ENCODE measurements around the gene VPS11.
"Not testable (repeated sequence)": the region's sequence is repeated elsewhere in the genome, so short reads cannot be mapped to it uniquely, and the experiment has no call there.

VPS11 gene

DNA sequence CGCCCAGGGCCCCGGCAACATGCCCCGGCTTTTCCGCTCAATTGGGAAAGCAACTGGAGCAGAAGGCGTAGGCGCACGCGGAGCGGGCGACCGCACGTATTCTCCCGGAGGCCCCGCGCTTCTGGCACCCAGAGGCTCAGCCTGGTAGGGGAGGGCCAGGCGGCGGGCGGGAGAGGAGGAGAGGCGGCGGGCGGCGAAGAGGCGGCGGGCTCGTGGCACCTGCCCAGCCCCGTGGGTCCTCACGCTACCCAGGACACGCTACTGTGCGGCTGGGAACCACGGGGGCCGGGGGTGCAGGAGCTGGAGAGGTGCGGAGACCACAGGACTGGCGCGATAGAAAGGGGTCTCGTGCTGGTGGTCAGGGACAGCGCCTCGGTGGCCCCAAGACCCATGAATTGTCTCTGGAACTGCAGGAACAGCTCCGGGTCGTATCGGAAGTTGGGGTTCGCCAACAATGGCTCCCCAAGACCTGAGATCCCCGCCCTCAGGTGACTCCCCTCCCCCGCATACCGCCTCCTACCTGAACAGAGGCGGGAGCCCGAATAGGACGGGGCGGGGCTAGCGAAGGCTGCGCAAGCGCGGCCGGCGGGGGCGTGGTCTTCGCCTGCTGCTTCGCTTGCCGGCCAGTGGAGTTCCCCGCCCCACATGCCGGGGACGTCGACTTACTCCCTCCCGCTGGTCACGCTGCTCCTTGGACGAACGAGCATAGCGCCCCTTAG, 37.1 kb upstream of the VPS11 start, which contains the start of gene SLC37A4:
Gene SLC37A4 (minus strand): TSS at position 549 of the 719 bp plus-strand sequence.
- H3K27ac ChIP-seq = peak within 1 kb of the TSS; percentile 64
- H3K4me3 ChIP-seq (ENCODE audit: low read depth in 1 of 2, low read length in 1 of 2) = peak within 1 kb of the TSS; percentile 90 to 95
- peaks cover 10% of the 10 kb centered on the region for H3K36me3 ChIP-seq
- peaks cover 18 to 20% of the 10 kb centered on the region in 2 experiments for H3K4me1 ChIP-seq (ENCODE audit: control insufficient read depth in 1 of 2, insufficient read depth in 1 of 2, low read depth in 1 of 2, low read length in 1 of 2)
- TF ChIP-seq, protein P1, sequence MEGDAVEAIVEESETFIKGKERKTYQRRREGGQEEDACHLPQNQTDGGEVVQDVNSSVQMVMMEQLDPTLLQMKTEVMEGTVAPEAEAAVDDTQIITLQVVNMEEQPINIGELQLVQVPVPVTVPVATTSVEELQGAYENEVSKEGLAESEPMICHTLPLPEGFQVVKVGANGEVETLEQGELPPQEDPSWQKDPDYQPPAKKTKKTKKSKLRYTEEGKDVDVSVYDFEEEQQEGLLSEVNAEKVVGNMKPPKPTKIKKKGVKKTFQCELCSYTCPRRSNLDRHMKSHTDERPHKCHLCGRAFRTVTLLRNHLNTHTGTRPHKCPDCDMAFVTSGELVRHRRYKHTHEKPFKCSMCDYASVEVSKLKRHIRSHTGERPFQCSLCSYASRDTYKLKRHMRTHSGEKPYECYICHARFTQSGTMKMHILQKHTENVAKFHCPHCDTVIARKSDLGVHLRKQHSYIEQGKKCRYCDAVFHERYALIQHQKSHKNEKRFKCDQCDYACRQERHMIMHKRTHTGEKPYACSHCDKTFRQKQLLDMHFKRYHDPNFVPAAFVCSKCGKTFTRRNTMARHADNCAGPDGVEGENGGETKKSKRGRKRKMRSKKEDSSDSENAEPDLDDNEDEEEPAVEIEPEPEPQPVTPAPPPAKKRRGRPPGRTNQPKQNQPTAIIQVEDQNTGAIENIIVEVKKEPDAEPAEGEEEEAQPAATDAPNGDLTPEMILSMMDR (IDR thresholded peaks at IDR 0.05) = peak; percentile 96
- no peaks in the 10 kb centered on the region for H3K9me3 ChIP-seq
- no peaks in the 10 kb centered on the region for H3K27me3 ChIP-seq

- TF ChIP-seq, protein P1 (IDR thresholded peaks at IDR 0.05) = no peak
- no peaks in the 10 kb centered on the region for H3K27me3 ChIP-seq
- no peak overlapping the region for H3K27ac ChIP-seq
- H3K9me3 ChIP-seq = no peaks in the 10 kb centered on the region
- no peaks in the 10 kb centered on the region for H3K36me3 ChIP-seq
- peaks cover 18 to 20% of the 10 kb centered on the region in 2 experiments for H3K4me1 ChIP-seq (ENCODE audit: control insufficient read depth in 1 of 2, insufficient read depth in 1 of 2, low read depth in 1 of 2, low read length in 1 of 2)
- H3K4me3 ChIP-seq (ENCODE audit: low read depth in 1 of 2, low read length in 1 of 2) = no peak overlapping the region
Measured at GRCh38 chr11:119031912-119032280, 35.7 kb upstream of the VPS11 start.

GRCh38 chr11:119033421-119033820, 34.2 kb upstream of the VPS11 start:
- H3K4me3 ChIP-seq (ENCODE audit: low read depth in 1 of 2, low read length in 1 of 2); H3K9me3 ChIP-seq: not testable (repeated sequence)

DNA sequence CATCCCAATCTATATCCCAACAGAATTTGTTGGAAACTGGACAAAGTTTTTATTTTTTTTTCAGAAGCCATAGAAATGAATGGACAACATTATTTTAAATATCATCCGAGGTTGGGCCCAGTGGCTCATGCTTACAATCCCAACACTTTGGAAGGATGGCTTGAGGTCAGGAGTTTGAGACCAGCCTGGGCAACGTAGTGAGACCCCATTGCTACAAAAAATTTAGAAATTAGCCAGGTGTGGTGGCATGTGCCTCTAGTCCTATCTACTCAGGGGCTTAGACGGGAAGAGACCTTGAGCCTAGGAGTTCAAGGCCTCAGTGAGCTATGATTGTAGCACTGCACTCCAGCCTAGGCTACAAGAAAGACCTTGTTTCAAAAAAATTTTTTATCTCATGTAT, 32.8 kb upstream of the VPS11 start:
- TF ChIP-seq, protein P1 (IDR thresholded peaks at IDR 0.05) = no peak
- Histone ChIP-seq H3K27ac (no peak overlapping the region), H3K4me1 (ENCODE audit: control insufficient read depth in 1 of 2, insufficient read depth in 1 of 2, low read depth in 1 of 2, low read length in 1 of 2) (peaks cover 10 to 15% of the 10 kb centered on the region in 2 experiments), H3K36me3 (no peaks in the 10 kb centered on the region), H3K9me3 (no peaks in the 10 kb centered on the region), H3K4me3 (ENCODE audit: low read depth in 1 of 2, low read length in 1 of 2) (no peak overlapping the region), H3K27me3 (no peaks in the 10 kb centered on the region)

More at GRCh38 chr11:119033421-119033820, 34.2 kb upstream of the VPS11 start:
- H3K36me3 ChIP-seq, H3K27ac ChIP-seq, H3K27me3 ChIP-seq: not testable (repeated sequence)
- peaks cover 18 to 20% of the 10 kb centered on the region in 2 experiments for H3K4me1 ChIP-seq (ENCODE audit: control insufficient read depth in 1 of 2, insufficient read depth in 1 of 2, low read depth in 1 of 2, low read length in 1 of 2)

DNA sequence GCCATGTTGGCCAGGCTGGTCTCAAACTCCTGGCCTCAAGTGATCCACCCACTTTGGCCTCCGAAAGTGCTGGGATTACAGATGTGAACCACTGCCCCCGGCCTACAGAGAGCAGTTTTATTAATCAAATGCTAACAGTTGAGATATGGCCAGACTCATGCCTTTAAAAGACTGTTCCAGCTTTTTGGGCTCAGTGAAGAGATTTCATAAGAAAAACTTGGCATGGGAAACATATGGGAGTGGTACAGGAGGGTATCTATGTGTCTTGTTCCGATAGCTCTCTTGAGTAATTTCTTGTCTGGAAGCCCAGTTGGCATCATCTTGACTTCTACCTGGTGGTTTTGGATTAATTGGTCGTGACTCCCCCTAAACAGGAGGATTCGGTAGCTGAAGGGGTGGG, 28.7 kb upstream of the VPS11 start:
- TF ChIP-seq, protein P1 (IDR thresholded peaks at IDR 0.05) = no peak

DNA sequence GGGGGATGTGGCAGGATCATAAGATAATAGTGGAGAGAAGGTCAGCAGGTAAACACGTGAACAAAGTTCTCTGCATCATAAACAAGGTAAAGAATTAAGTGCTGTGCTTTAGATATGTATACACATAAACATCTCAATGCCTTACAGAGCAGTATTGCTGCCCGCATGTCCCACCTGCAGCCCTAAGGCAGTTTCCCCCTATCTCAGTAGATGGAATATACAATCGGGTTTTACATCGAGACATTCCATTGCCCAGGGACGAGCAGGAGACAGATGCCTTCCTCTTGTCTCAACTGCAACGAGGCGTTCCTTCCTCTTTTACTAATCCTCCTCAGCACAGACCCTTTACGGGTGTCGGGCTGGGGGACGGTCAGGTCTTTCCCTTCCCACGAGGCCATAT, 28.1 kb upstream of the VPS11 start:
- H3K4me3 ChIP-seq (ENCODE audit: low read depth in 1 of 2, low read length in 1 of 2); H3K27ac ChIP-seq; H3K36me3 ChIP-seq; H3K9me3 ChIP-seq; H3K4me1 ChIP-seq (ENCODE audit: control insufficient read depth in 1 of 2, insufficient read depth in 1 of 2, low read depth in 1 of 2, low read length in 1 of 2); H3K27me3 ChIP-seq: not testable (repeated sequence)

More for the DNA sequence above, 28.7 kb upstream of the VPS11 start:
- Histone ChIP-seq H3K27ac (no peak overlapping the region), H3K36me3 (no peaks in the 10 kb centered on the region), H3K4me1 (ENCODE audit: control insufficient read depth in 1 of 2, insufficient read depth in 1 of 2, low read depth in 1 of 2, low read length in 1 of 2) (peaks cover 0 to 4% of the 10 kb centered on the region in 2 experiments), H3K4me3 (ENCODE audit: low read depth in 1 of 2, low read length in 1 of 2) (no peak overlapping the region), H3K9me3 (no peaks in the 10 kb centered on the region), H3K27me3 (no peaks in the 10 kb centered on the region)

Data from neutrophil (primary cell).